Esophagus squamous epithelium (tissue), 5 donors: Measurements from ENCODE around the gene ANKRD34A. TPM values are rescaled to one million over a fixed set of nuclear protein-coding genes. Genes with fewer than 3 reads are reported as not detected.

Experiments used
- DNase-seq: peaks from one replicate; lab custom pipeline; 2025; lab: John Stamatoyannopoulos, UW
- H3K27ac ChIP-seq, 4 donors: fragments of 200-600 bp; sonication (generic); one replicate each; pipeline ENCODE4 v1.5.1; 2016 to 2019; ENCODE audit warnings: mild to moderate bottlenecking in 1 of 4
- H3K27me3 ChIP-seq, 4 donors: fragments of 200-600 bp; sonication (generic); 1 replicate in 3 of 4; 2 replicates in 1 of 4; pipeline versions ENCODE4 v1.5.1 to v1.6.0; 2017 to 2021; ENCODE audit warnings: antibody characterized with exemption in 1 of 4
- H3K36me3 ChIP-seq, 3 donors: fragments of 200-600 bp; sonication (generic); one replicate each; pipeline ENCODE4 v1.5.1; 2016 to 2019
- H3K4me1 ChIP-seq, 3 donors: fragments of 200-600 bp; sonication (generic); one replicate each; pipeline ENCODE4 v1.5.1; 2017 to 2019
- H3K4me3 ChIP-seq, 4 donors: fragments of 200-600 bp; sonication (generic); 1 replicate in 3 of 4; 2 replicates in 1 of 4; pipeline ENCODE4 v1.5.1; 2016 to 2019; ENCODE audit warnings: mild to moderate bottlenecking in 2 of 4, moderate library complexity in 1 of 4
- H3K9me3 ChIP-seq, 3 donors: fragments of 200-600 bp; sonication (generic); one replicate each; pipeline ENCODE4 v1.5.1; 2016 to 2019
- POLR2A ChIP-seq, 4 donors: fragments of 450-650 bp; IDR thresholded peaks; one replicate each; pipeline ENCODE4 v1.6.1; 2017; ENCODE audit warnings: antibody characterized with exemption in 4 of 4, mild to moderate bottlenecking in 4 of 4, moderate library complexity in 3 of 4
- WGBS, 2 donors: methylation state at CpG; one replicate each; pipeline ENCODE4 v1.1.5; 2018; 5-methylcytosine and 5-hydroxymethylcytosine counted together
- intact Hi-C: fragments of 100-400 bp; cut with DNase I; formaldehyde crosslinking; loops from one replicate; pipeline ENCODE4 v1.15.0; 2022
- total RNA-seq, 4 donors: library from RNA; depleted of rRNA; stranded (reverse); fragments of >200 nt; gene quantifications; one replicate each; pipeline ENCODE4 v1.1.0, GENCODE V29; 2016
- TF ChIP-seq, protein P1 (sequence below), 6 experiments: fragments of 450-650 bp in 4 of 6; fragments of 200-600 bp in 2 of 6; sonication (generic) in 2 of 6; IDR thresholded peaks; one replicate each; pipeline ENCODE4 v1.5.1; 2016 to 2019; ENCODE audit warnings: antibody characterized with exemption in 6 of 6, mild to moderate bottlenecking in 4 of 6, moderate library complexity in 4 of 6
- donor health status: DM: yes; HTN: yes; CAD: no.

The ANKRD34A gene
- total RNA-seq, 4 donors from 2014 or later: 0.04 to 0.67 (median 0.30) TPM

DNA sequence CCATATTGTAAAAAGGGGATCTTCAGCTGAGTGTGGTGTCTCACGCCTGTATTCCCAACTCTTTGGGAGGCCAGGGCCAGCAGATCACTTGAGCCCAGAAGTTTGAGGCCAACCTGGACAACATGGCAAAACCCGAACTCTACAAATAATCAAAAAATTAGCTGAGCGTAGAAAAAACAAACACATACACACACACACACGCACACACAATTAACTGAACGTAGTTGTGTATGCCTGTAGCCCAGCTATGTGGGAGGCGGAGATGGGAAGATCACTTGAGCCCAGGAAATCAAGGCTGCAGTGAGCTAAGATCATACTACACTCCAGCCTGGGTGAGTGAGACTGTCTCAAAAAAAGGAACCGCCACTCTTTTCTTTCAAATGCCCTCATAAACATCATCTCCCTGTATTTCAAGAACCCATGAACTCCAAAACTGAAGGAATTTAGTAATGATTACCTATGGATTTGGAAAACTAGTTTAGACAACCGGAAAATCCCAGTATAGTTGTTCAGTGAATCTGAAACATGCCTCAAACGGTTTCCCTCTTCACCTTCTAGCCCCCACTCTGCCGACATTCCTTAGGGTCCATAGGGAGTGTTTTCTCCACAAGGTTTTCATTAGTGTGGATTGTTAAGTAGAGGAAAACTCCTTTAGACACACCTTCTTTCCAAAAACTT is 27.5 kb upstream of the ANKRD34A start:
- intact Hi-C loops: no loop called here
- Histone ChIP-seq H3K27ac (peak overlapping the region; percentile 85 to 99 (median 95)), H3K9me3 (no peaks in the 10 kb centered on the region), H3K27me3 (no peaks in the 10 kb centered on the region), H3K4me1 (peaks cover 6 to 66% (median 7%) of the 10 kb centered on the region in 3 donors), H3K4me3 (peak overlapping the region in 3 of 4 donors; percentile 76 to 82 (median 80)), H3K36me3 (peaks cover 16 to 34% (median 24%) of the 10 kb centered on the region in 3 donors)
- 71 to 73% methylated on average over 10 of the region's 10 CpGs for WGBS, 2 donors
- DNase-seq: no peak
- TF ChIP-seq POLR2A (IDR thresholded peaks at IDR 0.05): peak in 2 of 4 donors; percentile 41 to 54
- TF ChIP-seq, protein P1, sequence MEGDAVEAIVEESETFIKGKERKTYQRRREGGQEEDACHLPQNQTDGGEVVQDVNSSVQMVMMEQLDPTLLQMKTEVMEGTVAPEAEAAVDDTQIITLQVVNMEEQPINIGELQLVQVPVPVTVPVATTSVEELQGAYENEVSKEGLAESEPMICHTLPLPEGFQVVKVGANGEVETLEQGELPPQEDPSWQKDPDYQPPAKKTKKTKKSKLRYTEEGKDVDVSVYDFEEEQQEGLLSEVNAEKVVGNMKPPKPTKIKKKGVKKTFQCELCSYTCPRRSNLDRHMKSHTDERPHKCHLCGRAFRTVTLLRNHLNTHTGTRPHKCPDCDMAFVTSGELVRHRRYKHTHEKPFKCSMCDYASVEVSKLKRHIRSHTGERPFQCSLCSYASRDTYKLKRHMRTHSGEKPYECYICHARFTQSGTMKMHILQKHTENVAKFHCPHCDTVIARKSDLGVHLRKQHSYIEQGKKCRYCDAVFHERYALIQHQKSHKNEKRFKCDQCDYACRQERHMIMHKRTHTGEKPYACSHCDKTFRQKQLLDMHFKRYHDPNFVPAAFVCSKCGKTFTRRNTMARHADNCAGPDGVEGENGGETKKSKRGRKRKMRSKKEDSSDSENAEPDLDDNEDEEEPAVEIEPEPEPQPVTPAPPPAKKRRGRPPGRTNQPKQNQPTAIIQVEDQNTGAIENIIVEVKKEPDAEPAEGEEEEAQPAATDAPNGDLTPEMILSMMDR (IDR thresholded peaks at IDR 0.05): no peak

GRCh38 chr1:145990249-145990855 is 26.0 kb upstream of the ANKRD34A start:
- Histone ChIP-seq H3K36me3 (peaks cover 16 to 33% (median 23%) of the 10 kb centered on the region in 3 donors), H3K27ac (peak overlapping the region; percentile 45 to 99 (median 91)), H3K4me1 (peaks cover 12 to 80% (median 17%) of the 10 kb centered on the region in 3 donors), H3K27me3 (no peaks in the 10 kb centered on the region), H3K9me3 (no peaks in the 10 kb centered on the region), H3K4me3 (no peak overlapping the region)
- 72 to 78% methylated on average over 7 of the region's 7 CpGs for whole genome bisulfite sequencing, 2 donors
- intact Hi-C loops: no loop called here
- peak in 1 of 4 donors; percentile 37 for TF ChIP-seq POLR2A (IDR thresholded peaks at IDR 0.05)
- TF ChIP-seq, protein P1 (IDR thresholded peaks at IDR 0.05): peak in 1 of 6 experiments; percentile 5
- no peak for DNase-seq

DNA sequence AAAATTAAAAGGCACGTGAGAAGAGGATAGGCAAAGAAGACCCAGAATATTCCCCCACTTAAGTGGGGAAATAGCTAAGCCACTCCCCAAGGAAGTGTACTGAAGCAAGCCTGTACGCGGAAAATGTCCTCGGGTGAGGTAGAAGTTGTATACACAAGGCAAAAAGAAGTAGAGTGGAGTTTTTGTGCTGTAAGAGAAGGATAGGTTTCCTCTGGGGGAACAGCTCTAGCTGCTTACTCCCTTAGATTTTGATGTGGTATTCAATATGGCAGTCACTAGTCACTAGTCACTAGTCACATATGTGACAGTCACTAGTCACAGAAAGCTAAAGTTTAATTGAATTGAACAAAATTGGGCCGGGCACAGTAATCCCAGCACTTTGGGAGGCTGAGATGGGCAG is 24.4 kb upstream of the ANKRD34A start:
- no peak for DNase-seq
- Histone ChIP-seq H3K9me3 (no peaks in the 10 kb centered on the region), H3K36me3 (peaks cover 4 to 17% (median 8%) of the 10 kb centered on the region in 3 donors), H3K27me3 (no peaks in the 10 kb centered on the region), H3K27ac (peak overlapping the region; percentile 25 to 99 (median 64)), H3K4me3 (no peak overlapping the region), H3K4me1 (peaks cover 26 to 86% (median 33%) of the 10 kb centered on the region in 3 donors)
- 45 to 55% methylated on average over 5 of the region's 5 CpGs for WGBS, 2 donors
- TF ChIP-seq, protein P1 (IDR thresholded peaks at IDR 0.05): no peak
- TF ChIP-seq POLR2A (IDR thresholded peaks at IDR 0.05): no peak
- intact Hi-C loops: no loop called here

- H3K36me3 ChIP-seq: peaks cover 0 to 9% (median 0%) of the 10 kb centered on the region in 3 donors
- H3K27me3 ChIP-seq: no peaks in the 10 kb centered on the region
- intact Hi-C loops: no loop called here
- peak overlapping the region in 3 of 4 donors; percentile 56 to 99 (median 60) for H3K27ac ChIP-seq
- peaks cover 34 to 86% (median 42%) of the 10 kb centered on the region in 3 donors for H3K4me1 ChIP-seq
- WGBS, 2 donors: 92 to 100% methylated on average over 1 of the region's 1 CpG
- TF ChIP-seq, protein P1 (IDR thresholded peaks at IDR 0.05): no peak
- TF ChIP-seq POLR2A (IDR thresholded peaks at IDR 0.05): peak in 1 of 4 donors; percentile 46
- H3K4me3 ChIP-seq: no peak overlapping the region
- no peak for DNase-seq
- no peaks in the 10 kb centered on the region for H3K9me3 ChIP-seq
These were observed 23.6 kb upstream of the ANKRD34A start for GRCh38 chr1:145987926-145988325.

- H3K4me1 ChIP-seq: peaks cover 37 to 86% (median 50%) of the 10 kb centered on the region in 3 donors
- intact Hi-C loops: no loop called here
- no peaks in the 10 kb centered on the region for H3K36me3 ChIP-seq
- no peaks in the 10 kb centered on the region for H3K9me3 ChIP-seq
- WGBS, 2 donors: 83 to 95% methylated on average over 6 of the region's 6 CpGs
- DNase-seq: no peak
- no peak overlapping the region for H3K4me3 ChIP-seq
- H3K27ac ChIP-seq: peak overlapping the region; percentile 82 to 98 (median 96)
- no peaks in the 10 kb centered on the region for H3K27me3 ChIP-seq
- TF ChIP-seq, protein P1 (IDR thresholded peaks at IDR 0.05): no peak
- no peak for TF ChIP-seq POLR2A (IDR thresholded peaks at IDR 0.05)
These were observed 22.2 kb upstream of the ANKRD34A start for GRCh38 chr1:145986551-145986950.
